ENCODE data around the gene ATG7.
"Not testable (repeated sequence)": the region's sequence is repeated elsewhere in the genome, so short reads cannot be mapped to it uniquely, and the experiment has no call there.

Gene ATG7

GRCh38 chr3:11248596-11248995 lies 23.6 kb upstream of the ATG7 start:
- TF ChIP-seq, protein P1, sequence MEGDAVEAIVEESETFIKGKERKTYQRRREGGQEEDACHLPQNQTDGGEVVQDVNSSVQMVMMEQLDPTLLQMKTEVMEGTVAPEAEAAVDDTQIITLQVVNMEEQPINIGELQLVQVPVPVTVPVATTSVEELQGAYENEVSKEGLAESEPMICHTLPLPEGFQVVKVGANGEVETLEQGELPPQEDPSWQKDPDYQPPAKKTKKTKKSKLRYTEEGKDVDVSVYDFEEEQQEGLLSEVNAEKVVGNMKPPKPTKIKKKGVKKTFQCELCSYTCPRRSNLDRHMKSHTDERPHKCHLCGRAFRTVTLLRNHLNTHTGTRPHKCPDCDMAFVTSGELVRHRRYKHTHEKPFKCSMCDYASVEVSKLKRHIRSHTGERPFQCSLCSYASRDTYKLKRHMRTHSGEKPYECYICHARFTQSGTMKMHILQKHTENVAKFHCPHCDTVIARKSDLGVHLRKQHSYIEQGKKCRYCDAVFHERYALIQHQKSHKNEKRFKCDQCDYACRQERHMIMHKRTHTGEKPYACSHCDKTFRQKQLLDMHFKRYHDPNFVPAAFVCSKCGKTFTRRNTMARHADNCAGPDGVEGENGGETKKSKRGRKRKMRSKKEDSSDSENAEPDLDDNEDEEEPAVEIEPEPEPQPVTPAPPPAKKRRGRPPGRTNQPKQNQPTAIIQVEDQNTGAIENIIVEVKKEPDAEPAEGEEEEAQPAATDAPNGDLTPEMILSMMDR (IDR thresholded peaks at IDR 0.05; ENCODE audit: low read depth, low read length), result no peak
- no peak for DNase-seq (ENCODE audit: low read depth in 2 of 2)
- no peak overlapping the region for H3K4me3 ChIP-seq (replicated peaks in 1 of 2; ENCODE audit: low read depth in 2 of 2, low read length in 2 of 2)

DNA sequence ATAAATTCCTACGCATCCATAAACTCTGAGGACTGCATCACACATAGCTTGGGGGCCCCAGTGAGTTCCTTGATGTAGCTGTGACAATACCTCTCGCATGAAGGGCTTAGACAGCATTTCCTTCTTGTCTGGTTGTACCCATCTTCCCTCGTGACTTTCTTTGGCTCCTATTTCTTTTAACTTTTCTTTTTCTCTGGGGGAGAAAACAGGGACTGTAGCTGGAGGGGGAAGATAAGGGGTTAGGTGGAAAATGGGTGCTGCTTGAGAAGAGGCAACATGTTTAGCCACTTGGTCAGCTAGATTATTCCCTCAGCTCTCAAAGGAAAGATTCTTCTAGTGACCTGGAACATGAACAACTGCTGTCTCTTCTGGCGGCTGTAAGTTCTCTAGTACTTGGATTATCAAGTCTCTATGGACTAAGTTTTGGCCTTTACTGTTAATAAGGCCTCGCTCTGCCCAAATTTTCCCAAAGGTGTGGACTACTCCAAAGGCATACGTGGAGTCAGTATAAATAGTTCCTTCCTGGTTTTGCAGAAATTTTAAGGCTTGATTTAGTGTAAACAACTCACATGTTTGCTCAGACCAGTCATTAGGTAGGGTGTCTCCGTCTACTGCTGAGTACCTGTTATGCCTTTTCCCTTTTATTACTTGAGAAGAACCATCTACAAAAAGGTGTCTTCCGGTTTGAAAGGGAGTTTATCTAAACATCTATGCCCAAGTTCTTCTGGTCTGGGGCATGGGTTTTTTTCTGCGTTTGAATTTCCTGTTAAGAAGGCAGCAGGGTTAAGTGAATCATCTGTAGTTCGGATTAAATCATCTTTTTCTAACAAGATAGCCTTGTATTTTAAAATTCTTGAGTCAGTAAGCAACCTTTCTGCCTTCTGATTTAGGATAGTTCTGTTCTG lies 21.0 kb upstream of the ATG7 start:
- no peak overlapping the region for H3K4me3 ChIP-seq (replicated peaks in 1 of 2; ENCODE audit: low read depth in 2 of 2, low read length in 2 of 2)
- DNase-seq (ENCODE audit: low read depth in 2 of 2), result peak in 1 of 2 donors; percentile 27

DNA sequence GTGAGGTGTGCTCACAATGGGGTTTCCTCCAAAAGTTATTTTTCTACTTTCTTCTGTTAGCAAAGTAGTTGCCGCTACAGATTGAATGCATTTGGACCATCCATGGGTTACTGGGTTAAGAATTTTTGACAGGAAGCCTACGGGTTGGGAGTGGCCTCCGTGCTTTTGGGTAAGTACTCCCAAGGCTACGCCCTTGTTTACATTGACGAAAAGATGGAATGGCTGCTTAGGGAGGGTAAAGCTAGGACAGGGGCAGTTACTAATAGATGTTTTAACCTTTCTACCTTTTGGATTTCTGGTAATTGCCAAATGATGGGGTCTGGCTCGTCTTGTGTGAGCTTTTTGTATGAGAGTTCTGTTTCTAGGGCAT lies 20.4 kb upstream of the ATG7 start:
- no peak for DNase-seq (ENCODE audit: low read depth in 2 of 2)
- no peak overlapping the region for H3K4me3 ChIP-seq (replicated peaks in 1 of 2; ENCODE audit: low read depth in 2 of 2, low read length in 2 of 2)
- TF ChIP-seq, protein P1 (IDR thresholded peaks at IDR 0.05; ENCODE audit: low read depth, low read length), result no peak

More for the DNA sequence above, 21.0 kb upstream of the ATG7 start:
- TF ChIP-seq, protein P1 (IDR thresholded peaks at IDR 0.05; ENCODE audit: low read depth, low read length), result no peak

DNA sequence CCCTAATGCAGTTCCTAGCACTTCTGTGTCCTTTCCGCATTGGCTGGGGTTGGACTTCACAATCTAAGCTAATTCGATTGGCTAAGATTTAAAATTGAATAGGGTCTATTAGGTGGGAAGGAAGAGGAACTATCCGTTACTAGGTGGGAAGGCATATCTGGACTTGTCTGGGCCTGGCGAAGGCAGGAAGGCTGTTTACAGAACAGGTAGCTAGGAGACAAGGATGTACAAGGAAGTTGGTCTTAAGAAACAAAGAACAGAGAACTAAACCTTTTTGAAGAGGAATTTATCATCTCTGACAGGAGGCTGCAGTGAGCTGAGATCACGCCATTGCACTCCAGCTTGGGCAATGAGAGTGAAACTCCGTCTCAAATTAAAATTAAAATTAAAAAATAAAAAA lies 17.3 kb upstream of the ATG7 start:
- TF ChIP-seq, protein P1 (IDR thresholded peaks at IDR 0.05; ENCODE audit: low read depth, low read length), result no peak
- no peak overlapping the region for H3K4me3 ChIP-seq (replicated peaks in 1 of 2; ENCODE audit: low read depth in 2 of 2, low read length in 2 of 2)
- no peak for DNase-seq (ENCODE audit: low read depth in 2 of 2)

DNA sequence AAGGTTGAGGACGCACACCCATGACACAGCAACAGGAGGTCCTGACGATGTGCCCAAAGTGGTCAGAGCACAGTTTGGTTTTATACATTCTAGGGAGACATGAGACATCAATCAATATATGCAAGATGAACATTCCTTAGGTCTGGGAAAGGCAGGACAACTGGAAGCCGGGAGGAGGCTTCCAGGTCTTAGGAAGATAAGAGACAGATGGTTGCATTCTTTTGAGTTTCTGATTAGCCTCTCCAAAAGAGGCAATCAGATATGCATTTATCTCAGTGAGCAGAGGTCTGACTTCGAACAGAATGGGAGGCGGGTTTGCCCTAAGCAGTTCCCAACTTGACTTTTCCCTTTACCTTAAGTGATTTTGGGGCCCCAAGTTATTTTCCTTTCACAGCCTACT lies 16.7 kb upstream of the ATG7 start:
- H3K4me3 ChIP-seq (replicated peaks in 1 of 2; ENCODE audit: low read depth in 2 of 2, low read length in 2 of 2); DNase-seq (ENCODE audit: low read depth in 2 of 2): not testable (repeated sequence)

- TF ChIP-seq, protein P1 (IDR thresholded peaks at IDR 0.05; ENCODE audit: low read depth, low read length), result no peak
- DNase-seq (ENCODE audit: low read depth in 2 of 2), result no peak
- no peak overlapping the region for H3K4me3 ChIP-seq (replicated peaks in 1 of 2; ENCODE audit: low read depth in 2 of 2, low read length in 2 of 2)
Measured at GRCh38 chr3:11258958-11259357, 13.2 kb upstream of the ATG7 start.

DNA sequence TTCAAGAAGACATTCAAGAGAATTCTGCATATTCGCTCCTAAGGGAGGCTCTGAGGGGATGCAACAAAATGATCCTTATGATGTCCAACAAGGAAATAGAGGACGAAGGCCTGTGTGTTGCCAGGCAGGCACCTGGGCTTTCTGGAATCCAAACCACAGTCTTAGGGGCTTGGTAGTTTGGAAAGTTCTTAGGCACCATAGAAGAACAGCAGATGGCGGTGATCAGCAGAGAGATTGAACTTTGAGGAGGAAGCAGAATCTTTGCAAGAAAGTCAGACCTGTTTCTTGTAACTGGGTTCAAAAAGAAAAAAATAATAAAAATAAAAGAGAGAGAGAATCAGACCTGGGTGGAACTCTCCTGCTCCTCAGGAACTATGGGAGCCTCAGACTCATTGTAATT lies 11.7 kb upstream of the ATG7 start:
- no peak for DNase-seq (ENCODE audit: low read depth in 2 of 2)
- TF ChIP-seq, protein P1 (IDR thresholded peaks at IDR 0.05; ENCODE audit: low read depth, low read length), result no peak

More for the DNA sequence above, 11.7 kb upstream of the ATG7 start:
- no peak overlapping the region for H3K4me3 ChIP-seq (replicated peaks in 1 of 2; ENCODE audit: low read depth in 2 of 2, low read length in 2 of 2)
